Fibroblast of pulmonary artery (primary cell): ENCODE results near the gene LRRN3.

Source experiments
- DNase-seq: peaks from one replicate; pipeline ENCODE4 v3.0.0-alpha.2; 2010; ENCODE audit warnings: low read depth
- H3K4me3 ChIP-seq: replicated peaks from 2 replicates; pipeline ENCODE4 v1.5.1; 2011; ENCODE audit warnings: low read depth, mild to moderate bottlenecking, control low read depth, low read length, moderate library complexity
- CTCF ChIP-seq: IDR thresholded peaks from 2 replicates; pipeline ENCODE4 v1.5.1; 2011; ENCODE audit warnings: mild to moderate bottlenecking, control low read depth, low read length, inconsistent platforms; ENCODE audit errors: missing control alignments

The LRRN3 gene

GRCh38 chr7:111085356-111085755 lies 5.6 kb upstream of the LRRN3 start:
- no peak for TF ChIP-seq CTCF
- DNase-seq: no peak

GRCh38 chr7:111086532-111086931 lies 4.4 kb upstream of the LRRN3 start:
- DNase-seq: no peak
- TF ChIP-seq CTCF: no peak

More at GRCh38 chr7:111085356-111085755, 5.6 kb upstream of the LRRN3 start:
- no peak overlapping the region for H3K4me3 ChIP-seq

GRCh38 chr7:111088328-111088727 lies 2.6 kb upstream of the LRRN3 start:
- no peak overlapping the region for H3K4me3 ChIP-seq
- TF ChIP-seq CTCF: no peak
- no peak for DNase-seq

More at GRCh38 chr7:111086532-111086931, 4.4 kb upstream of the LRRN3 start:
- H3K4me3 ChIP-seq: no peak overlapping the region

- DNase-seq: peak; percentile 74
- TF ChIP-seq CTCF: peak; percentile 81
- H3K4me3 ChIP-seq: no peak overlapping the region
Observed at GRCh38 chr7:111089822-111090426, 1.0 kb upstream of the LRRN3 start.

- H3K4me3 ChIP-seq: peak overlapping the region; percentile 47
- no peak for TF ChIP-seq CTCF
- no peak for DNase-seq
Observed at GRCh38 chr7:111091593-111092358, 849 bp downstream of the LRRN3 start.

- no peak for TF ChIP-seq CTCF
- DNase-seq: no peak
- no peak overlapping the region for H3K4me3 ChIP-seq
Observed at GRCh38 chr7:111092406-111093236, 1.7 kb downstream of the LRRN3 start.
